ENCODE measurements around the gene AHRR. TPM values are rescaled to one million over a fixed set of nuclear protein-coding genes. Genes with fewer than 3 reads are reported as not detected.

Gene AHRR
- total and polyA plus RNA-seq, 9 of the 15 experiments (the other 6 are each of a cell fraction or from before 2014, with no cell fraction given), result 0.06 to 1.6 (median 0.75) TPM; not detected in 1

GRCh38 chr5:383066-383465 is 61.6 kb downstream of the AHRR start (continued):
- TF ChIP-seq MGA (IDR thresholded peaks at IDR 0.05), result no peak
- no peak for TF ChIP-seq U2AF2 (optimal IDR thresholded peaks at IDR 0.05; ENCODE audit: low read depth, low read length)
- no peak for TF ChIP-seq VEZF1 (CRISPR knock-in tag; IDR thresholded peaks at IDR 0.05)
